Activated naive CD4-positive, alpha-beta T cell treated with anti-CD3 and anti-CD28 coated beads, Interleukin-2, amount 10 ng/mL, durations not matched to agents 7 days and 5 days (primary cell): ENCODE results near the gene MTIF3.

Experiments
- CTCF ChIA-PET: fragments of 350-600 bp; sonication (Branson Sonifier 250); formaldehyde crosslinking; loops from one replicate; lab custom pipeline; 2021; ENCODE audit warnings: antibody characterized with exemption; lab: Charles Lee
- DNase-seq: peaks from one replicate; pipeline ENCODE4 v3.0.0-alpha.2; 2020
- H3K27ac Mint-ChIP-seq: one replicate; pipeline ENCODE4 v1.8.0; 2021; ENCODE audit warnings: mild to moderate bottlenecking, moderate library complexity, mixed read lengths
- H3K27me3 Mint-ChIP-seq: one replicate; pipeline ENCODE4 v1.8.0; 2021; ENCODE audit warnings: mild to moderate bottlenecking, mixed read lengths
- H3K36me3 Mint-ChIP-seq: one replicate; pipeline ENCODE4 v1.8.0; 2021; ENCODE audit warnings: mixed read lengths
- H3K4me1 Mint-ChIP-seq: one replicate; pipeline ENCODE4 v1.8.0; 2021; ENCODE audit warnings: mixed read lengths
- H3K4me3 Mint-ChIP-seq: one replicate; pipeline ENCODE4 v1.8.0; 2021; ENCODE audit warnings: mild to moderate bottlenecking, moderate library complexity, mixed read lengths
- H3K9me3 Mint-ChIP-seq: one replicate; pipeline ENCODE4 v1.8.0; 2021; ENCODE audit warnings: mixed read lengths

Gene MTIF3

DNA sequence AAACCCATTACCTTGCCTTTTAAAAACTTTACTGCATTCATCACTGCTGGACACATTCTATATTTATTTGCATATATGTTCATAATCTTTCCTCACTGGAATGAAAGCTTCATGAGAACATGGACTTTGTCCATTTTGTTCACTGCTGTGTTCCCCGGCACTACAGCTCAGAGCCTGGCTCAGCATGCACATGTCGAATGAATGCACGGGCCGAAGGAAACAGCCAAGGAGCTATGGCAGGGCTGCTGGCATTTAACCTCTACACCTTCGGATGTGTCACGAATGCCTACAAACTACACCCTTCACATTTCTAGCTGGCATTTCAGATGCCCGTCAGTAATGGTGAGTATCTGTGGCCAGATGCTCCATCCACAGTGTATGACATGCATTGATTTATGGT lies 7.6 kb downstream of the MTIF3 start:
- CTCF ChIA-PET: interaction anchor here (0.8 to 2.9 kb wide), 2 partner anchors 17 to 21 kb away, joined by 3 to 13 read pairs; partner anchors contain the start of gene GTF3A
- Mint-ChIP-seq H3K4me1 (peaks cover 74% of the 10 kb centered on the region), H3K36me3 (peaks cover 49% of the 10 kb centered on the region), H3K9me3 (no peaks in the 10 kb centered on the region), H3K27me3 (no peaks in the 10 kb centered on the region), H3K27ac (peak overlapping the region; percentile 78), H3K4me3 (no peak overlapping the region)
- no peak for DNase-seq

- no peaks in the 10 kb centered on the region for H3K9me3 Mint-ChIP-seq
- H3K4me1 Mint-ChIP-seq: peaks cover 72% of the 10 kb centered on the region
- peak overlapping the region; percentile 78 for H3K27ac Mint-ChIP-seq
- H3K36me3 Mint-ChIP-seq: peaks cover 51% of the 10 kb centered on the region
- peak; percentile 44 for DNase-seq
- CTCF ChIA-PET: interaction anchor here (2.9 kb wide), 1 partner anchor 17 kb away, joined by 13 read pairs; the partner anchor contains the start of gene GTF3A
- H3K27me3 Mint-ChIP-seq: no peaks in the 10 kb centered on the region
- H3K4me3 Mint-ChIP-seq: peak overlapping the region; percentile 32
Observed at GRCh38 chr13:27442071-27442647, 8.2 kb downstream of the MTIF3 start.

DNA sequence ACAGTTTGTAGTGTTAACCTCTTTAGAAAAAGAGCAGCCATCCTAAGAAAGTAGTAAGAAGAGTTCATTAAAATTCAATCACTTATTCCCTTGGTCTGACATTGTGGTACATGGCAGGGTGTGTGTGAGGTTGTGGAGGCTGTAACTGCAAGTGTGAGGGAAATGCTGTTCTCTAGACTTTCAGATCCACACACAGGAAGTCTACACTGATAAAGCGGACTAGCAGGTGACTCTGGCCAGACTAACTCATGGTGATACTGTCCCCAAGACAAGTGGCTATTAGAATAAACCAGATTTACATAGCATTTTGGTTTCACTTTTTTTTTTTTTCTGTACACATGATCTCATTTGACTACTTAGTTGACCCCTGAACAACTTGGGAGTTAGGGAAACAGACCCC lies 10.0 kb downstream of the MTIF3 start:
- no peak overlapping the region for H3K4me3 Mint-ChIP-seq
- no peaks in the 10 kb centered on the region for H3K9me3 Mint-ChIP-seq
- CTCF ChIA-PET: no interaction called here
- peaks cover 57% of the 10 kb centered on the region for H3K4me1 Mint-ChIP-seq
- no peak for DNase-seq
- H3K27ac Mint-ChIP-seq: peak overlapping the region; percentile 64
- H3K27me3 Mint-ChIP-seq: no peaks in the 10 kb centered on the region
- peaks cover 60% of the 10 kb centered on the region for H3K36me3 Mint-ChIP-seq

GRCh38 chr13:27437126-27437525 lies 13.2 kb downstream of the MTIF3 start:
- Mint-ChIP-seq H3K27ac (peak overlapping the region; percentile 1), H3K4me3 (no peak overlapping the region), H3K27me3 (no peaks in the 10 kb centered on the region), H3K9me3 (no peaks in the 10 kb centered on the region), H3K36me3 (peaks cover 74% of the 10 kb centered on the region), H3K4me1 (peaks cover 57% of the 10 kb centered on the region)
- no peak for DNase-seq
- CTCF ChIA-PET: interaction anchor here (2.0 kb wide), 1 partner anchor 12 kb away, joined by 8 read pairs; the partner anchor contains the start of gene GTF3A

DNA sequence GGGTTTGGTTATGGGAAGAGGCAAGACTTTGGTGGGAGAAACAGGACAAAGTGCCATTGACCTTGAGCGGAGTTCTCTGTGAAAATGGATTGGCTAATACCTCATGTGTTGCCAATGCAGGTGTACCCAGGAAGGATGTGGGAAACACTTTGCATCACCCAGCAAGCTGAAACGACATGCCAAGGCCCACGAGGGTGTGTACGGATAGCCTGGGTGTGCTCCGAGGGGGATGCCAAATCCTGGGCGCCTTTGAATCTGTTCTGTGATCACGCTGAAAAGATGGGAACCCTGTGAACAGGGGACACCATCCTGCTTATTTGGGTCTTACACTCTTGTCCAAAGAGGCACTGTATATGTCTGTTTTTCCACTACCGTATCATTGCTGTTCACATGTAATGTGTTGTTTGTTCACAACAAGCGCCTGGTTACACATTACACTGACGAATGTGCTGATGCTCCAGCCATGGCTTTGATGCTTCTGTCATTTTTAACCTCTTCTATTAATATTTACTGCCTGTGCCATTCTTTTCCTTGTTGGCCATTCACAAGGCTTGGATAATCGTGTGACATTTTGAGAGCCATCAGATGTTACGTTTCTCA lies 17.7 kb downstream of the MTIF3 start:
- peak overlapping the region; percentile 67 for H3K27ac Mint-ChIP-seq
- H3K36me3 Mint-ChIP-seq: peaks cover 73% of the 10 kb centered on the region
- no peak overlapping the region for H3K4me3 Mint-ChIP-seq

GRCh38 chr13:27432180-27432579 lies 18.2 kb downstream of the MTIF3 start:
- DNase-seq: no peak

More for the DNA sequence above, 17.7 kb downstream of the MTIF3 start:
- no peak for DNase-seq
- no peaks in the 10 kb centered on the region for H3K27me3 Mint-ChIP-seq
- H3K9me3 Mint-ChIP-seq: no peaks in the 10 kb centered on the region
- H3K4me1 Mint-ChIP-seq: peaks cover 55% of the 10 kb centered on the region
- CTCF ChIA-PET: no interaction called here

GRCh38 chr13:27428160-27428559 lies 22.2 kb downstream of the MTIF3 start:
- CTCF ChIA-PET: interaction anchor here (0.8 to 1.3 kb wide), 2 partner anchors 16 to 21 kb away, joined by 5 to 7 read pairs; no protein-coding TSS in a partner anchor
- H3K9me3 Mint-ChIP-seq: no peaks in the 10 kb centered on the region
- H3K27me3 Mint-ChIP-seq: no peaks in the 10 kb centered on the region
- peaks cover 61% of the 10 kb centered on the region for H3K36me3 Mint-ChIP-seq
- H3K4me3 Mint-ChIP-seq: peak overlapping the region; percentile 49
- H3K27ac Mint-ChIP-seq: peak overlapping the region; percentile 97
- DNase-seq: no peak
- peaks cover 65% of the 10 kb centered on the region for H3K4me1 Mint-ChIP-seq

More at GRCh38 chr13:27432180-27432579, 18.2 kb downstream of the MTIF3 start:
- CTCF ChIA-PET: no interaction called here
- no peaks in the 10 kb centered on the region for H3K9me3 Mint-ChIP-seq
- peak overlapping the region; percentile 67 for H3K27ac Mint-ChIP-seq
- peaks cover 58% of the 10 kb centered on the region for H3K4me1 Mint-ChIP-seq
- H3K27me3 Mint-ChIP-seq: no peaks in the 10 kb centered on the region
- no peak overlapping the region for H3K4me3 Mint-ChIP-seq
- H3K36me3 Mint-ChIP-seq: peaks cover 73% of the 10 kb centered on the region

DNA sequence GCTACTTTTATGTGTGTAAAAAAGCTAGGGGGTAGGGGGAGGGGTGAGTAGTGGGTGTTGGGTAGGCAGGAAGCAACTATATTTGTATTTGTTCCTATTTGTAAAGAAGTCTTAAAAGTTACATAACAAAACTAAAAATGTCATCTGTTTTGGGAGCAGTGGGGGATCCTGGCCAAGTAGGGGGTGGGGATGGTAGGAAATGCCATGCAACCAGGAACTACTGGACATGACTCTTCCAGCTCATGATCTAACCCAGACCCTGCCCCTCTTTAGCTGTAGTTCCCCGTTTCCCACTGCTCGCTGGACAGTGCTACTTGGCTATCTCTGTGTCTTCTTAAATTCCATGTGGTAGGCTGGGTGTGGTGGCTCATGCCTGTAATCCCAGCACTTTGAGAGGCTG lies 22.7 kb downstream of the MTIF3 start:
- H3K27ac Mint-ChIP-seq: peak overlapping the region; percentile 97
- CTCF ChIA-PET: interaction anchor here (0.7 to 1.5 kb wide), 4 partner anchors 12 to 21 kb away, joined by 3 to 7 read pairs (median 6); no protein-coding TSS in a partner anchor

GRCh38 chr13:27425918-27426630 lies 24.3 kb downstream of the MTIF3 start:
- Mint-ChIP-seq H3K27me3 (no peaks in the 10 kb centered on the region), H3K4me1 (peaks cover 49% of the 10 kb centered on the region), H3K27ac (peak overlapping the region; percentile 97), H3K36me3 (peaks cover 42% of the 10 kb centered on the region), H3K9me3 (no peaks in the 10 kb centered on the region), H3K4me3 (peak overlapping the region; percentile 79)
- CTCF ChIA-PET: interaction anchor here (1.2 to 2.8 kb wide), 8 partner anchors 10 to 64 kb away, joined by 4 to 13 read pairs (median 6); no protein-coding TSS in a partner anchor
- DNase-seq: peak; percentile 87

More for the DNA sequence above, 22.7 kb downstream of the MTIF3 start:
- Mint-ChIP-seq H3K9me3 (no peaks in the 10 kb centered on the region), H3K27me3 (no peaks in the 10 kb centered on the region), H3K36me3 (peaks cover 56% of the 10 kb centered on the region), H3K4me3 (peak overlapping the region; percentile 79), H3K4me1 (peaks cover 62% of the 10 kb centered on the region)
- no peak for DNase-seq

DNA sequence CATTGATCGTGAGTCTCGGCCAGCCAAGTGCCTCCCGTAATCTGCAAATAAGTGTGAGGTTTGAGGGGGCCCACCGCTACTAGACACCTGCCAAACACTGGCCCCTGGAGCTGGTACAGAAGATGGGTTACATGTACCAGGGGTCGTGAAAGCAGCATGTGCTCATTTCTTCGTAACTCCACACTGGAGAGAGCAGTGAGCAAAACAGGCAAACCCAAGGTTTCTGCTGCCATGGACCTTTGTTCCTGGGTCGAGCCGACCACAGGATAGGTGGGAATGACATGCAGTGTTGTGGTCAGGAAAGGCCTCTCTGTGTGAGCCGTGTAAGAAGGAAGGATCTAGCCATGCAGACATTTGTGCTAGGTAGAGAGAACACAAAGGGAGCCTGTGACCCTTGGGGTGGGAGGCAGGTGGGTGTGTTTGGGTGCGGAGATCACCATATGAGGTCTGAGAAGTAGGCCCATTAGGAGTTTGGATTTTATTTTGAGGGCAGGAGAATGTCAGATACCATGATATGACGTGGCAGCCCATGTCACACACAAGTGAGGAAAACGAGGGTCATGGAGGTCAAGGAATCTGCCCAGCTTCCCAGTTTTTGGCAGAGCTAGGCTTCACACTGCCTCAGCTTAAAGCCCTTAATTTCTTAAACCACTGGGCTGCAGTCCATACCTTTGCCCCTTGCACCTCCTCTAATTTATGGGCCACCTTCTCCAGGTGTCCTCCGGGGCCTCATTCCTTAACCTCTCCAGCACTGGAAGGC lies 25.0 kb downstream of the MTIF3 start:
- Mint-ChIP-seq H3K4me3 (peak overlapping the region; percentile 79), H3K27ac (peak overlapping the region; percentile 97), H3K36me3 (peaks cover 35% of the 10 kb centered on the region), H3K4me1 (peaks cover 42% of the 10 kb centered on the region), H3K27me3 (no peaks in the 10 kb centered on the region), H3K9me3 (no peaks in the 10 kb centered on the region)
- CTCF ChIA-PET: interaction anchor here (1.2 to 2.8 kb wide), 7 partner anchors 11 to 64 kb away, joined by 4 to 13 read pairs (median 7); no protein-coding TSS in a partner anchor
- peak; percentile 28 for DNase-seq

DNA sequence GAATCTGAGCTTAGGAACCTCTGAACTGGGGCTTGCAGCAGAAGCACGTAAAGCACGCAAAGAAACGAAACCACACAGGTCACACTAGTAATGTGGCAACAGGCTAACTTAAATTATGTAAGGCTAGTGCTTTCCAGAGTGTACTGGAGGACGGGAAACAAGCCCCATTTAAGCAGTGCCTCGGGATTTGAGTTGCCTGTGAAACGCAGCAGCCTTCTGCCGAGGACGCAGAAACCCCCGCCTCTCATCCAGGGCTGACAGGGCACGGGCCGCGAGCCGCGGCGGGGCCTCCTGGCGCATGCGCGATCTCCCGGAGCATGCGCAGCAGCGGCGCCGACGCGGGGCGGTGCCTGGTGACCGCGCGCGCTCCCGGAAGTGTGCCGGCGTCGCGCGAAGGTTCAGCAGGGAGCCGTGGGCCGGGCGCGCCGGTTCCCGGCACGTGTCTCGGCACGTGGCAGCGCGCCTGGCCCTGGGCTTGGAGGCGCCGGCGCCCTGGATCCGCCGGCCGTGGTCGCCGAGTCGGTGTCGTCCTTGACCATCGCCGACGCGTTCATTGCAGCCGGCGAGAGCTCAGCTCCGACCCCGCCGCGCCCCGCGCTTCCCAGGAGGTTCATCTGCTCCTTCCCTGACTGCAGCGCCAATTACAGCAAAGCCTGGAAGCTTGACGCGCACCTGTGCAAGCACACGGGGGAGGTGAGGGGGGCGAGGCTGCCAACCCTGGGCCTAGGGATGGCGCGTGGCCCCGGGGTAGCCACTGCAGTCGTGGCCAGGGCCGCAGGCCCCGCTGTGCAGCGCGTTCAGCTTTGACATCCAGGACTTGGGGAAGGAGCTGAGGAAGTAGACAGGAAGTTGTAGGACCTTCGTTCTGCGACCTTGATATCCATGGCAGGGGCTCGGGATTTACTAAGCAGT lies 25.9 kb downstream of the MTIF3 start, which contains the start of gene GTF3A:
Gene GTF3A (plus strand): TSS at position 374 of the 912 bp plus-strand sequence.
- H3K4me3 Mint-ChIP-seq: peak within 1 kb of the TSS; percentile 79
- CTCF ChIA-PET: interaction anchor here (0.6 to 2.8 kb wide), 7 partner anchors 11 to 45 kb away, joined by 3 to 13 read pairs (median 7); no protein-coding TSS in a partner anchor
- H3K27ac Mint-ChIP-seq: peak within 1 kb of the TSS; percentile 97
- peak; percentile 88 for DNase-seq
- peaks cover 33% of the 10 kb centered on the region for H3K36me3 Mint-ChIP-seq
- H3K27me3 Mint-ChIP-seq: no peaks in the 10 kb centered on the region
- H3K4me1 Mint-ChIP-seq: peaks cover 41% of the 10 kb centered on the region
- H3K9me3 Mint-ChIP-seq: no peaks in the 10 kb centered on the region

GRCh38 chr13:27423333-27423732 lies 27.0 kb downstream of the MTIF3 start:
- Mint-ChIP-seq H3K9me3 (no peaks in the 10 kb centered on the region), H3K27me3 (peaks cover 5% of the 10 kb centered on the region), H3K27ac (no peak overlapping the region), H3K4me1 (peaks cover 34% of the 10 kb centered on the region), H3K4me3 (peak overlapping the region; percentile 48), H3K36me3 (peaks cover 25% of the 10 kb centered on the region)
- DNase-seq: no peak
- CTCF ChIA-PET: interaction anchor here (1.1 kb wide), 1 partner anchor 40 kb away, joined by 3 read pairs; no protein-coding TSS in a partner anchor
